T-cell (primary cell): ENCODE data around the gene KRTAP5-5. TPM values are rescaled to one million over a fixed set of nuclear protein-coding genes. Genes with fewer than 3 reads are reported as not detected.
"Not testable (repeated sequence)": the region's sequence is repeated elsewhere in the genome, so short reads cannot be mapped to it uniquely, and the experiment has no call there.

Experiments used
- ATAC-seq, 4 experiments: fragments of 200-7000 bp in 3 of 4; fragments of 150-1000 bp in 1 of 4; cut with Tn5 transposase; replicated peaks in 1 of 4; 1 replicate in 3 of 4; 2 replicates in 1 of 4; pipeline ENCODE4 v1.10.0; 2021; ENCODE audit warnings: moderate library complexity in 3 of 4, mild to moderate bottlenecking in 2 of 4, moderate number of reproducible peaks in 1 of 4
- CTCF ChIA-PET, 2 donors: fragments of 300-600 bp; sonication (Branson Sonifier 250); formaldehyde crosslinking; loops; one replicate each; lab custom pipeline; 2022; ENCODE audit warnings: antibody characterized with exemption in 2 of 2; lab: Charles Lee
- POLR2A ChIA-PET, 2 donors: fragments of 300-600 bp; sonication (Branson Sonifier 250); formaldehyde crosslinking; loops; one replicate each; lab custom pipeline; 2022; ENCODE audit warnings: antibody characterized with exemption in 2 of 2; lab: Charles Lee
- DNase-seq, 35 experiments: peaks; one replicate each; pipeline versions ENCODE4 v3.0.0 to v3.0.0-alpha.2; 2013 to 2023
- H3K27ac ChIP-seq: one replicate; pipeline ENCODE4 v1.5.1; 2013; ENCODE audit warnings: low read length
- H3K27me3 ChIP-seq, 2 experiments: replicated peaks in 1 of 2; 1 replicate in 1 of 2; 2 replicates in 1 of 2; pipeline versions ENCODE4 v1.6.1 to v1.7.0; 2013; ENCODE audit warnings: low read length in 1 of 2, mixed read lengths in 1 of 2; ENCODE audit not compliant: control insufficient read depth in 2 of 2, insufficient read depth in 2 of 2; ENCODE audit errors: extremely low read depth in 1 of 2
- H3K36me3 ChIP-seq, 2 donors: 1 replicate in 1 of 2; 2 replicates in 1 of 2; pipeline versions ENCODE4 v1.6.1 to v1.7.0; 2013; ENCODE audit warnings: low read length in 1 of 2; ENCODE audit not compliant: control insufficient read depth in 2 of 2, insufficient read depth in 1 of 2; ENCODE audit errors: extremely low read depth in 1 of 2
- H3K4me1 ChIP-seq, 2 experiments: 1 replicate in 1 of 2; 2 replicates in 1 of 2; pipeline versions ENCODE4 v1.6.1 to v1.7.0; 2013; ENCODE audit warnings: low read length in 2 of 2, mixed read lengths in 1 of 2; ENCODE audit not compliant: insufficient read depth in 2 of 2, control insufficient read depth in 1 of 2; ENCODE audit errors: extremely low read depth in 1 of 2
- H3K4me3 ChIP-seq, 2 donors: 1 replicate in 1 of 2; 2 replicates in 1 of 2; pipeline versions ENCODE4 v1.5.1 to v1.7.0; 2013; ENCODE audit warnings: mild to moderate bottlenecking in 2 of 2, low read length in 1 of 2, moderate library complexity in 1 of 2; ENCODE audit not compliant: control insufficient read depth in 1 of 2; ENCODE audit errors: extremely low read depth in 1 of 2
- H3K9me3 ChIP-seq: 2 replicates; pipeline ENCODE4 v1.7.0; 2013
- H3K27ac Mint-ChIP-seq, 2 donors: one replicate each; pipeline ENCODE4 v1.8.0; 2020 to 2021; ENCODE audit warnings: mild to moderate bottlenecking in 2 of 2, mixed read lengths in 2 of 2
- H3K27me3 Mint-ChIP-seq, 2 donors: one replicate each; pipeline ENCODE4 v1.8.0; 2021 to 2022; ENCODE audit warnings: mixed read lengths in 2 of 2
- H3K36me3 Mint-ChIP-seq: one replicate; pipeline ENCODE4 v1.8.0; 2021; ENCODE audit warnings: mixed read lengths
- H3K4me1 Mint-ChIP-seq, 3 donors: one replicate each; pipeline ENCODE4 v1.8.0; 2020 to 2022; ENCODE audit warnings: mixed read lengths in 3 of 3, mild to moderate bottlenecking in 1 of 3
- H3K4me3 Mint-ChIP-seq, 3 donors: one replicate each; pipeline ENCODE4 v1.8.0; 2020 to 2022; ENCODE audit warnings: mild to moderate bottlenecking in 3 of 3, mixed read lengths in 3 of 3, moderate library complexity in 3 of 3
- H3K9me3 Mint-ChIP-seq, 3 donors: one replicate each; pipeline ENCODE4 v1.8.0; 2020 to 2022; ENCODE audit warnings: mixed read lengths in 3 of 3
- WGBS: methylation state at CpG from one replicate; pipeline ENCODE4 v1.1.5; 2013; ENCODE audit warnings: missing lambda C conversion rate; ENCODE audit not compliant: insufficient coverage; 5-methylcytosine and 5-hydroxymethylcytosine counted together
- total RNA-seq, 35 experiments: library from RNA in 6 of 35; stranded (reverse) in 6 of 35; fragments of 120-200 nt in 1 of 35; gene quantifications; one replicate each; pipeline versions ENCODE4 v1.2.1 to v1.2.4 and lab custom pipeline; 2013 to 2026

KRTAP5-5 gene
- total RNA-seq, 5 donors from 2014 or later (not counting 1 experiment from before 2014, with no cell fraction given) = not detected

DNA sequence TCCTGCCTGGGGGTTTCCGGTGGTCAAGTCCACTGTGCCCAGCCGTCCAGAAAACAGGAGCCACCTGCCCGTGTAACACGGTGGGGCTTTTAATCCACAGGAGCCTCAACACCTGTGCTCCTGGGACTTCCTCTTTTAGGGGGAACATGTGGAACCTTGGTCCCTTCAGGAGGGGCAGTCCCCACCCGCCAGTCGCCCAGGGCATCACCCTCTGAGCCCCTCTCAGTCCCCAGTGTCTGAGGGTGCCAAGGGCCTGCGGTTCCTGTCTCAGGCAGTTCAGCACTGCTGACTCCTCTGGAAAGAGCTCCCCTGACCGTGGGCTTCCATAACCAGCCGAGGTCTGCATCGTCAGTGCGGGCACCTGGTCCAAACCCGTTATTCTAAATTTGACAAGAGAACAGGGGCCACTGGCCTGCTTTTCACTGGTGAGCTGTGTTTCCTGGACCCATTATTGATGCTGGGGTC is 15.8 kb downstream of the KRTAP5-5 start:
- no peak overlapping the region for H3K27ac ChIP-seq
- ChIA-PET CTCF (no interaction called here), POLR2A (no interaction called here)
- WGBS = 12% methylated on average over 8 of the region's 12 CpGs
- Mint-ChIP-seq H3K4me1 (no peaks in the 10 kb centered on the region), H3K4me3 (no peak overlapping the region), H3K9me3 (no peaks in the 10 kb centered on the region), H3K27me3 (peaks cover 0 to 13% of the 10 kb centered on the region in 2 donors), H3K27ac (no peak overlapping the region), H3K36me3 (no peaks in the 10 kb centered on the region)
- H3K9me3 ChIP-seq = no peaks in the 10 kb centered on the region
- no peak for ATAC-seq
- H3K36me3 ChIP-seq = no peaks in the 10 kb centered on the region
- H3K4me3 ChIP-seq = no peak overlapping the region
- peaks cover 0 to 56% of the 10 kb centered on the region in 2 experiments for H3K27me3 ChIP-seq
- DNase-seq = no peak
- H3K4me1 ChIP-seq = peaks cover 0 to under 1% of the 10 kb centered on the region in 2 experiments

DNA sequence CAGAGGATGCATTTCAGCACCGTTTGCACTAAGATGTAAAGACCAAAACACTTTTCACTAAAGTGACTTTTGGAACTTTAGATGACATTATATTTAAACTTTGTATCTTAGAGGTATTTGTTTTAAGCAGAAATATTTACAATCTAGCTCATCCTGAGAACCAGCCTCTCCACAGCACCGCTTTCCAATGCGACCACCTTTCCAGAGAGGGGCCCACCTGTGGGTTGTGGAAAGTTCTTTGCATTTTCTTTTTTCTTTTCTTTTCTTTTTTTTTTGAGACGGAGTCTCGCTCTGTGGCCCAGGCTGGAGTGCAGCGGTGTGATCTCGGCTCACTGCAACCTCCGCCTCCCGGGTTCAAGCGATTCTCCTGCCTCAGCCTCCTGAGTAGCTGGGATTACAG is 17.0 kb downstream of the KRTAP5-5 start:
- not testable (repeated sequence) for H3K27ac ChIP-seq, H3K4me3 Mint-ChIP-seq, ATAC-seq, H3K9me3 Mint-ChIP-seq, H3K36me3 ChIP-seq, H3K9me3 ChIP-seq, H3K4me1 Mint-ChIP-seq, H3K27ac Mint-ChIP-seq, H3K4me3 ChIP-seq, DNase-seq, H3K4me1 ChIP-seq, H3K36me3 Mint-ChIP-seq
- peaks cover 0 to 11% of the 10 kb centered on the region in 2 donors for H3K27me3 Mint-ChIP-seq
- CTCF ChIA-PET = interaction anchor here (0.6 to 1.0 kb wide), 3 partner anchors 41 to 186 kb away, joined by 3 to 4 read pairs (median 3); no protein-coding TSS in a partner anchor
- POLR2A ChIA-PET = interaction anchor here in 1 of 2 donors (0.6 kb wide), 1 partner anchor 178 kb away, joined by 11 read pairs; no protein-coding TSS in a partner anchor
- H3K27me3 ChIP-seq = peaks cover 0 to 46% of the 10 kb centered on the region in 2 experiments
- WGBS = 100% methylated on average over 1 of the region's 10 CpGs

DNA sequence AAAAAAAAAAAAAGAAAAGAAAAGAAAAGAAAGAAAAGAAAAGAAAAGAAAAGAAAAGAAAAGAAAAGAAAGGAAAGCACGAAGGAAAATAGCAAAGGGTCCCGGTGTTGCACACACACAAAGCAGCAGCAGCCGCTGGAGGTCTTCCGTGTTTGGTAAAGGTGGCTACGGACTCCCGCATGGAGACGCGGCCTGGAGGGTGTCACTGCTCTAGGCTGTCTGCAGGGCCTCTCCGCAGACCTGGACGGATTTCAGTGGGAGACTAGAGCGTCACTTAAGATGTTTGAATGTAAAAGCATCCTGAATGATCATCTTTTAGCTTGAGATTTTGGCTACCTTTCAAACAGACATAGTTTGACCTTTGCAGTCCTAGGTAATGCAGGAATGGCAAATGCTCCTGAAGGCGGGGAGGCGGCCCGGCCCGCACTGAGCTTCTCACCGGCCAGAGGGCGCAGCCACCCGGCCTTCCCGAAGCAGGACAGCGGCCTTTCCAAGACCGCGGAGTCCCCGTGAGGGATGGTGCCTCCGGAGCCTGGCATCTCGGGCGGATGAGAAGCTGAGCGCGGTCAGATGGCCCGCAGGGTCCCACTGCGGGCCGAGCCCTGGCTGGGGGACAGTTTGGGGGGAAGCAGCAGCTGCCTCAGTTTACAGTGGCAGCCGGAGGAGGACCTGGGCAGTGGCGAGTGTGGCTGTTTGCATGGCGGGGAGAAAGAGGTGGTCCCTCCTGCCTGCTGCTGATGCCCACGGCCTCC is 18.5 kb downstream of the KRTAP5-5 start:
- Histone ChIP-seq H3K36me3 (no peaks in the 10 kb centered on the region), H3K27ac (no peak overlapping the region), H3K9me3 (no peaks in the 10 kb centered on the region), H3K4me1 (peaks cover 0 to 4% of the 10 kb centered on the region in 2 experiments), H3K4me3 (no peak overlapping the region), H3K27me3 (peaks cover 0 to 47% of the 10 kb centered on the region in 2 experiments)
- Mint-ChIP-seq H3K9me3 (no peaks in the 10 kb centered on the region), H3K36me3 (no peaks in the 10 kb centered on the region), H3K4me1 (no peaks in the 10 kb centered on the region), H3K27ac (no peak overlapping the region), H3K27me3 (peaks cover 0 to 15% of the 10 kb centered on the region in 2 donors), H3K4me3 (no peak overlapping the region)
- CTCF ChIA-PET = no interaction called here
- no peak for ATAC-seq
- POLR2A ChIA-PET = no interaction called here
- no peak for DNase-seq
- 88% methylated on average over 34 of the region's 35 CpGs for WGBS

DNA sequence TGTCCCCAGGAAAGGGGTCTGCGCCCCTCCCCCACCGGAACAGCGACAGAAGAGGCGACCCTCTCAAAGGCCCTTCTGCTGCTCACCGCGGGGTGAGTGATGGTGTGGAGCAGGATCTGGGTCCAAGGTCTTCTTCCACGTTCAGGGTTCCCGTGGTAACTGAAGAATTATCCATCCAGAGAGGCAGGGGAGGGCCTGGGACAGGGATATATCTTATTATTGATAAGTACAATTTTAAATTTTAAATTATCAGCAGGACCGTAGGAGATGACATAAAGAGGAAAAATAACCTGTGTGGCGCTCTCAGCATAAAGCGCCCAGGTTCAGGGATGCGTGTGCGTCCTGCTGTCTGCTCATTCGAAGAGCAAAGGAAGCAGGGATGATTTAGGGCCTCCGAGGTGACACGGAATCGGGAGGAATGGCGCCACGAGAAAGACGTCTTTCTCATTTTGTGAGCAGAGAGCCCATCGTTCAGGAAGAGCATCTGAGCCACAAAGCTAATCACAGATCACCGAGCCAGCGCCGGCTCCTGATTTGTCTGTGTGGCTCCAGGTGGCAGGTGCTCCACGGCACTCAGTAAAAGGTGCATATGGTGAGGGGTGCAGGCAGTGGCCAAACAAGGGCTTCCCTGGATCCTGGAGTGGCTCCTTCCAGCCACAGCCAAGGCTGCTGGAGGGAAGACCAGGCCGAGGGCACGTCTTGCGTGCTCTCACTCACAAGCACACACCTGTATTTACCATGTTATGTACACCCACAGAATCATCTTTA is 19.3 kb downstream of the KRTAP5-5 start:
- DNase-seq = no peak

DNA sequence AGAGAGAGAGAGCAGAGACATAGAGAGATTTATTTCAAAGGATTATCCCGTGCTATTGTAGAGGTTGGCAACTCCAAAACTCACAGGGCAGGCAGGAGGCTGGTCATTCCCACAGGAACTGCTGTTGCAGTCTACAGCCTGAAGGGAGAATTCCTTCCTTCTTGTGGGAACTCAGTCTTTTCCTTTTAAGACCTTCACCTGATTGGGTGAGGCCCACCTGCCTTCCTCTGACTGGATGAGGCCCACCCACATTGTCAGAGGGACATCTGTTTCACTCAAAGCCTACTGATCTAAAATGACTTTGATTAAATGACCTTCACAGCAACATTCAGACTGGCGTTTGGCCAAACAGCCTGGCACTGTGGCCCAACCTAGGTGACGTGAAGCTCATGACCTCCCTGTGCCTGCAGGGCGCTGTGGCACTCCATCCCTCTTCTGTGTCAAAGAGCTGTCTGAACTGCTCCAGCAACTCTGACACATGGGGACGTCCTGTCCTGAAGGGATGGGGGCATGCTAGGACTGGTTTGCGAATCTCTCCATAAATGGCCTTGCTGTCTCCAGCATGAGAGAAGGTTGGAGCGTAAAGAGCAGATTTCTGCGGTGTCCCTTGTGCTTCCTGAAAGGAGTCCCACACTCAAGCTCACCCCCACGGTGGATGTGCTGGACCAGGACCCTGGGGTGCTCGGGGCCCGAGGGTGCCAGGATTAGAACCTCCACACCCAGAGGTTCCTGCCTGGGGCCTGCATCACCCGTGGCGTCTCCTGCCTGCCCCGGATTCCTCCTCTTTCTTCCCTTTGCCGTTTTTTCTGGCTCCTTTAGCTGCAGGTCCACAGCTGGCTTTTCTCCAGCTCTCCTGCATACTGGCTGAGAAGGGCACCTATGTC is 20.7 kb downstream of the KRTAP5-5 start:
- no peaks in the 10 kb centered on the region for H3K9me3 Mint-ChIP-seq
- Histone ChIP-seq H3K9me3 (no peaks in the 10 kb centered on the region), H3K4me3 (no peak overlapping the region), H3K4me1 (peaks cover 0 to 4% of the 10 kb centered on the region in 2 experiments), H3K27me3 (peaks cover 0 to 46% of the 10 kb centered on the region in 2 experiments), H3K36me3 (no peaks in the 10 kb centered on the region), H3K27ac (no peak overlapping the region)
- H3K36me3 Mint-ChIP-seq = no peaks in the 10 kb centered on the region
- DNase-seq = no peak
- POLR2A ChIA-PET = no interaction called here
- WGBS = 70% methylated on average over 13 of the region's 15 CpGs
- H3K4me3 Mint-ChIP-seq = no peak overlapping the region
- CTCF ChIA-PET = interaction anchor here (0.9 to 1.3 kb wide), 2 partner anchors 43 to 174 kb away, joined by 3 to 4 read pairs; no protein-coding TSS in a partner anchor
- no peak for ATAC-seq
- H3K27me3 Mint-ChIP-seq = peaks cover 7 to 16% of the 10 kb centered on the region in 2 donors
- H3K27ac Mint-ChIP-seq = no peak overlapping the region
- H3K4me1 Mint-ChIP-seq = no peaks in the 10 kb centered on the region

More for the DNA sequence above, 19.3 kb downstream of the KRTAP5-5 start:
- no peaks in the 10 kb centered on the region for H3K9me3 Mint-ChIP-seq
- no peaks in the 10 kb centered on the region for H3K36me3 ChIP-seq
- CTCF ChIA-PET = no interaction called here
- POLR2A ChIA-PET = no interaction called here
- no peak for ATAC-seq
- no peak overlapping the region for H3K4me3 ChIP-seq
- no peak overlapping the region for H3K27ac Mint-ChIP-seq
- no peak overlapping the region for H3K4me3 Mint-ChIP-seq
- H3K9me3 ChIP-seq = no peaks in the 10 kb centered on the region
- H3K4me1 ChIP-seq = peaks cover 0 to 4% of the 10 kb centered on the region in 2 experiments
- H3K27ac ChIP-seq = no peak overlapping the region
- peaks cover 0 to 49% of the 10 kb centered on the region in 2 experiments for H3K27me3 ChIP-seq
- no peaks in the 10 kb centered on the region for H3K4me1 Mint-ChIP-seq
- H3K27me3 Mint-ChIP-seq = peaks cover under 1 to 18% of the 10 kb centered on the region in 2 donors
- 87% methylated on average over 18 of the region's 28 CpGs for WGBS
- no peaks in the 10 kb centered on the region for H3K36me3 Mint-ChIP-seq
